CD4-positive, alpha-beta T cell (primary cell): ENCODE results near the gene TEAD3. TPM values are rescaled to one million over a fixed set of nuclear protein-coding genes. Genes with fewer than 3 reads are reported as not detected.

Source experiments
- ATAC-seq: fragments of 200-7000 bp; cut with Tn5 transposase; one replicate; pipeline ENCODE4 v1.10.0; 2022; ENCODE audit warnings: mild to moderate bottlenecking; ENCODE audit not compliant: poor library complexity
- CTCF ChIA-PET: fragments of 350-600 bp; sonication (Branson Sonifier 250); formaldehyde crosslinking; loops from one replicate; lab custom pipeline; 2021; ENCODE audit warnings: antibody characterized with exemption, inconsistent platforms; lab: Charles Lee
- POLR2A ChIA-PET: fragments of 350-600 bp; sonication (Branson Sonifier 250); formaldehyde crosslinking; loops from one replicate; lab custom pipeline; 2021; ENCODE audit warnings: antibody characterized with exemption, inconsistent platforms; lab: Charles Lee
- DNase-seq, 14 experiments: peaks; one replicate each; pipeline ENCODE4 v3.0.0-alpha.2; 2013 to 2020; ENCODE audit warnings: mixed read lengths in 2 of 14
- H3K27ac ChIP-seq, 2 donors: one replicate each; pipeline versions ENCODE4 v1.5.1 to v1.7.0; 2013; ENCODE audit warnings: low read length in 2 of 2, low read depth in 1 of 2, mild to moderate bottlenecking in 1 of 2
- H3K27me3 ChIP-seq, 2 experiments: 1 replicate in 1 of 2; 2 replicates in 1 of 2; pipeline versions ENCODE4 v1.6.1 to v1.7.0; 2013; ENCODE audit warnings: low read length in 2 of 2, control low read depth in 1 of 2, mild to moderate bottlenecking in 1 of 2, moderate library complexity in 1 of 2; ENCODE audit not compliant: insufficient read depth in 2 of 2, control insufficient read depth in 1 of 2
- H3K36me3 ChIP-seq: one replicate; pipeline ENCODE4 v1.6.1; 2013; ENCODE audit warnings: low read length, control low read depth; ENCODE audit not compliant: insufficient read depth
- H3K4me1 ChIP-seq: one replicate; pipeline ENCODE4 v1.6.1; 2013; ENCODE audit warnings: low read length, control low read depth; ENCODE audit not compliant: insufficient read depth
- H3K4me3 ChIP-seq: one replicate; pipeline ENCODE4 v1.5.1; 2013; ENCODE audit warnings: mild to moderate bottlenecking, low read length, moderate library complexity
- H3K9me3 ChIP-seq, 2 experiments: 1 replicate in 1 of 2; 2 replicates in 1 of 2; pipeline versions ENCODE4 v1.6.1 to v1.7.0; 2013; ENCODE audit warnings: low read length in 2 of 2, mild to moderate bottlenecking in 2 of 2, control low read depth in 1 of 2, moderate library complexity in 1 of 2; ENCODE audit not compliant: control insufficient read depth in 1 of 2, insufficient read depth in 1 of 2
- H3K27ac Mint-ChIP-seq: one replicate; pipeline ENCODE4 v1.8.0; 2020; ENCODE audit warnings: mixed read lengths
- H3K27me3 Mint-ChIP-seq: one replicate; pipeline ENCODE4 v1.8.0; 2021; ENCODE audit warnings: mixed read lengths
- H3K36me3 Mint-ChIP-seq: one replicate; pipeline ENCODE4 v1.8.0; 2021; ENCODE audit warnings: low read depth, mixed read lengths
- H3K4me1 Mint-ChIP-seq: one replicate; pipeline ENCODE4 v1.8.0; 2021; ENCODE audit warnings: low read depth, mixed read lengths
- H3K4me3 Mint-ChIP-seq: one replicate; pipeline ENCODE4 v1.8.0; 2020; ENCODE audit warnings: mild to moderate bottlenecking, mixed read lengths
- H3K9me3 Mint-ChIP-seq: one replicate; pipeline ENCODE4 v1.8.0; 2020; ENCODE audit warnings: mixed read lengths
- intact Hi-C, 2 experiments: fragments of 100-400 bp; cut with DNase I in 1 of 2; cut with micrococcal nuclease in 1 of 2; formaldehyde crosslinking; loops; one replicate each; pipeline versions ENCODE4 v1.15.1 to v1.9.0; 2023 to 2025; cut with DNase I, micrococcal nuclease
- microRNA-seq: library from miRNA; unstranded; fragments of <30 nt; microRNA quantifications from one replicate; pipeline ENCODE4 v1.2.0, GENCODE V29; 2021; ENCODE audit warnings: borderline microRNAs expressed, borderline replicate concordance
- total RNA-seq, 174 experiments: library from RNA in 2 of 174; stranded (reverse) in 2 of 174; gene quantifications; one replicate each; pipeline ENCODE4 v1.2.3 and lab custom pipeline; 2021 to 2026
- TF ChIP-seq, protein P1 (sequence below): fragments of 200-600 bp; IDR thresholded peaks from one replicate; pipeline ENCODE4 v1.8.0; 2022; ENCODE audit warnings: antibody characterized with exemption, mild to moderate bottlenecking

TEAD3 gene
- total RNA-seq, 2 experiments from 2014 or later: 0.11 TPM; not detected in 1

DNA sequence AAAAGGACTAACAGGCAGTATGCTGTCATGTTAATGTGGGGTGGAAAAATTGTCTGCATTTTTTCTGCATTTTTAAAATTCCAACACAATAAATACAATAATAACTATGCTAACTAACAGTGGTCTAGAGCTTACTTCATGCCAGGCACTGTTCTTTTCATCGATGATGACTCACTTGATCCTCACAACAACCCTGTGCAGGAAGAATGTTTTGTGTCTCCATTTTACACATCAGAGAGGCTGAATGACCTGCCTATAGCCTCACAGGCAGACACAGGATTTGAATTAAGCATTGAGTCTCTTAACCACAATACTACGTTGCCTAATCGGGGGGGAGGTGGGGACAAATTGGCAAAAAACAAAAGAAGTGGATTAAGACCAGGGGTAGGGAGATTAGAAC, 71.6 kb downstream of the TEAD3 start:
- H3K27ac Mint-ChIP-seq: no peak overlapping the region
- no peaks in the 10 kb centered on the region for H3K4me1 ChIP-seq
- ChIA-PET POLR2A (no interaction called here), CTCF (no interaction called here)
- no peak for ATAC-seq
- no peak overlapping the region for H3K27ac ChIP-seq
- peaks cover 20 to 27% of the 10 kb centered on the region in 2 experiments for H3K9me3 ChIP-seq
- no peak for DNase-seq
- intact Hi-C loops: no loop called here
- H3K4me1 Mint-ChIP-seq: no peaks in the 10 kb centered on the region
- H3K36me3 ChIP-seq: peaks cover 44% of the 10 kb centered on the region
- H3K4me3 ChIP-seq: no peak overlapping the region
- H3K4me3 Mint-ChIP-seq: no peak overlapping the region
- TF ChIP-seq, protein P1, sequence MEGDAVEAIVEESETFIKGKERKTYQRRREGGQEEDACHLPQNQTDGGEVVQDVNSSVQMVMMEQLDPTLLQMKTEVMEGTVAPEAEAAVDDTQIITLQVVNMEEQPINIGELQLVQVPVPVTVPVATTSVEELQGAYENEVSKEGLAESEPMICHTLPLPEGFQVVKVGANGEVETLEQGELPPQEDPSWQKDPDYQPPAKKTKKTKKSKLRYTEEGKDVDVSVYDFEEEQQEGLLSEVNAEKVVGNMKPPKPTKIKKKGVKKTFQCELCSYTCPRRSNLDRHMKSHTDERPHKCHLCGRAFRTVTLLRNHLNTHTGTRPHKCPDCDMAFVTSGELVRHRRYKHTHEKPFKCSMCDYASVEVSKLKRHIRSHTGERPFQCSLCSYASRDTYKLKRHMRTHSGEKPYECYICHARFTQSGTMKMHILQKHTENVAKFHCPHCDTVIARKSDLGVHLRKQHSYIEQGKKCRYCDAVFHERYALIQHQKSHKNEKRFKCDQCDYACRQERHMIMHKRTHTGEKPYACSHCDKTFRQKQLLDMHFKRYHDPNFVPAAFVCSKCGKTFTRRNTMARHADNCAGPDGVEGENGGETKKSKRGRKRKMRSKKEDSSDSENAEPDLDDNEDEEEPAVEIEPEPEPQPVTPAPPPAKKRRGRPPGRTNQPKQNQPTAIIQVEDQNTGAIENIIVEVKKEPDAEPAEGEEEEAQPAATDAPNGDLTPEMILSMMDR: no peak
- H3K9me3 Mint-ChIP-seq: peaks cover 5% of the 10 kb centered on the region
- no peaks in the 10 kb centered on the region for H3K27me3 Mint-ChIP-seq
- no peaks in the 10 kb centered on the region for H3K27me3 ChIP-seq
- H3K36me3 Mint-ChIP-seq: peaks cover 77% of the 10 kb centered on the region

Small RNAs within 50 kb of the gene (microRNA-seq; reads per million reads assigned to microRNA genes)
- gene MIR7111: not detected

Other genes starting within 250 kb of the TEAD3 start
- 10 to 100 TPM; 46.1 to 53.4 TPM for gene ZNF76, start 237.3 kb downstream of the TEAD3 start, total RNA-seq
- 100 to 1,000 TPM; 209 to 212 TPM for gene DEF6, start 199.3 kb downstream of the TEAD3 start, total RNA-seq
- 10 to 100 TPM; 34.1 to 37.0 TPM for gene PPARD, start 154.5 kb downstream of the TEAD3 start, total RNA-seq
- 1 to 10 TPM; 1.6 to 1.7 TPM for gene FANCE, start 44.7 kb downstream of the TEAD3 start, total RNA-seq
- 1,000 to 10,000 TPM; 2,453 to 2,464 TPM for gene RPL10A, start 28.7 kb downstream of the TEAD3 start, total RNA-seq
- not detected for gene TULP1, start 15.8 kb upstream of the TEAD3 start, total RNA-seq
- gene FKBP5, start 191.8 kb upstream of the TEAD3 start, total RNA-seq: 10 to 100 TPM; 72.6 to 75.9 TPM
- gene ARMC12, start 240.0 kb upstream of the TEAD3 start, total RNA-seq: 1 to 10 TPM; 1.9 to 2.8 TPM